Activated naive CD8-positive, alpha-beta T cell treated with anti-CD3 and anti-CD28 coated beads for 36 hours (primary cell): ENCODE results near the gene CSRP3. TPM values are rescaled to one million over a fixed set of nuclear protein-coding genes. Genes with fewer than 3 reads are reported as not detected.

Experiments used
- DNase-seq: peaks from one replicate; pipeline ENCODE4 v3.0.0; 2021
- H3K27ac Mint-ChIP-seq: one replicate; pipeline ENCODE4 v1.8.0; 2022; ENCODE audit warnings: mild to moderate bottlenecking, moderate library complexity, mixed read lengths
- H3K27me3 Mint-ChIP-seq: one replicate; pipeline ENCODE4 v1.8.0; 2022; ENCODE audit warnings: mild to moderate bottlenecking, mixed read lengths
- H3K36me3 Mint-ChIP-seq: one replicate; pipeline ENCODE4 v1.8.0; 2021; ENCODE audit warnings: mild to moderate bottlenecking, mixed read lengths
- H3K4me1 Mint-ChIP-seq: one replicate; pipeline ENCODE4 v1.8.0; 2021; ENCODE audit warnings: mixed read lengths
- H3K4me3 Mint-ChIP-seq: one replicate; pipeline ENCODE4 v1.8.0; 2022; ENCODE audit warnings: mild to moderate bottlenecking, moderate library complexity, mixed read lengths
- H3K9me3 Mint-ChIP-seq: one replicate; pipeline ENCODE4 v1.8.0; 2022; ENCODE audit warnings: mixed read lengths
- total RNA-seq, 2 experiments: library from RNA; stranded (reverse); gene quantifications; one replicate each; pipeline ENCODE4 v1.2.3, GENCODE V29; 2021

The CSRP3 gene
- total RNA-seq, 2 experiments from 2014 or later: not detected

DNA sequence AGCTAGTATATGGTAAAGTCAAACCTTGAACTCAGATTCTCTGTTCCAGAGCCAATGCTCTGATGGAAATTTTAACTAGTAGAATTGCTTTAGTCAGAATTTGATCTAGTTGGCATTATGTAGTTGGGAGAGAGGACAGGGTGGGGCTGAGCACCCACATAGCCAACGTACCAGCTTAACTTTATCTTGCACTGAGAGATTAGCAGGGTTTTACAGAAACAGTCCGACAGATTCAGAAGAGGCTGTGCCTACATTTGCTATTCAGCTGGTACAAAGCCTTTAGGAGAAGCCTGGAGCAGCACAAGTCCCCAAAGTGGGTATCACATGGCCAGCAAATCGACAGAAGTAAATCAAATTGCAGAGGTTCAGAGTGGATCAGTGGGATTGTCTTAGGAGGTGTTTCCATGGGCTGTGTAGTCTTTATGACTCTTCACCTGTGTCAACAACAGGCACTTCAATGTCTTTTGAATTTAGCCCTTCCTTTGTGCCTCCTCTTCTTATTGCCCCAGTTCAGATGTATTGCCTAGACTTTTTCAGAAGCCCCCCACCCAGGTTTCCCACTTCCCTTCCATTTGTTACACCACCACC, 7.3 kb upstream of the CSRP3 start:
- H3K4me3 Mint-ChIP-seq: no peak overlapping the region
- no peaks in the 10 kb centered on the region for H3K9me3 Mint-ChIP-seq
- DNase-seq: no peak
- H3K27me3 Mint-ChIP-seq: peaks cover 3% of the 10 kb centered on the region
- no peaks in the 10 kb centered on the region for H3K36me3 Mint-ChIP-seq
- no peak overlapping the region for H3K27ac Mint-ChIP-seq
- H3K4me1 Mint-ChIP-seq: no peaks in the 10 kb centered on the region

DNA sequence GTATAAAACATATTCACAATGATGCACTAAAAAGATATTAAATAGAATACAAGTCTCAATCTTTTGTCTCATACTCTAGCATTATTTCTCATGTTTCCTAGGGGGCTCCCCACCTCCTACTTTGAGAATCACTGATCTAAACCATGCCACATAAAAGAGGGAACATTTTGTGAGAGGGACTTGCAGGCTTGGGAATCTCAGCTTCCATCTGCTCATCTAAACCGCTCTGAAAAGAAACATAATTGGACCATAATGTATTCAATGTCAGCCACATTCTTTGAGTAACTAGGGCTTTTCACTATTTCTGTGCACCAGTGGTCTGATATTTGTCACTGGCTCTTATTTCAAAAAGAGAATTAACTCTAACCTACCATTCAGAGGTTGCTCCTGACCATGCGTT, 6.4 kb upstream of the CSRP3 start:
- Mint-ChIP-seq H3K27ac (no peak overlapping the region), H3K4me3 (no peak overlapping the region), H3K27me3 (peaks cover 3% of the 10 kb centered on the region), H3K36me3 (no peaks in the 10 kb centered on the region), H3K4me1 (no peaks in the 10 kb centered on the region), H3K9me3 (no peaks in the 10 kb centered on the region)
- no peak for DNase-seq

GRCh38 chr11:19204836-19205235, 3.1 kb upstream of the CSRP3 start:
- no peak for DNase-seq
- Mint-ChIP-seq H3K27ac (no peak overlapping the region), H3K27me3 (peaks cover 9% of the 10 kb centered on the region), H3K9me3 (no peaks in the 10 kb centered on the region), H3K4me3 (no peak overlapping the region), H3K36me3 (no peaks in the 10 kb centered on the region), H3K4me1 (no peaks in the 10 kb centered on the region)

- Mint-ChIP-seq H3K4me1 (no peaks in the 10 kb centered on the region), H3K36me3 (no peaks in the 10 kb centered on the region), H3K4me3 (no peak overlapping the region), H3K27ac (no peak overlapping the region), H3K27me3 (peaks cover 6% of the 10 kb centered on the region), H3K9me3 (no peaks in the 10 kb centered on the region)
- DNase-seq: no peak
These were observed 1.2 kb downstream of the CSRP3 start for GRCh38 chr11:19200410-19201201.

DNA sequence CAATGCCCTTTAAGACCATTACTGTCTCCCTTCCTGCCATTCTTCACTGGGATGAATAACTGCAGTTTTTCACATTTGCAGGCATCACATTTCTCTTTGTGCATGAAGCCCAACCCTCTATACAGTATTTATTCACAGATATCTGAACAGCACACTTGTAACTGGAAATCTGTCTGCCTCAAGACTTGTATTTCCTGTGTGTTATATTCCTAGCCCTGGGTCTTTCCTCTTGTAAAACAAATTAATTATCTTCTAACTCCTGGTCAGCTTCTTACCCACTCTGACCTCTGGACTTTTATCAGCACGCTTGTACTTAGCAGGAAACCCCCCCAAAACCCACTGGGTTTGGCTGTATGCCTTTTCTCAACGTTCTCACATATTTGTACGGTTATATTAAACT, 2.0 kb downstream of the CSRP3 start:
- Mint-ChIP-seq H3K9me3 (no peaks in the 10 kb centered on the region), H3K27ac (no peak overlapping the region), H3K36me3 (no peaks in the 10 kb centered on the region), H3K27me3 (peaks cover 6% of the 10 kb centered on the region), H3K4me3 (no peak overlapping the region), H3K4me1 (no peaks in the 10 kb centered on the region)
- DNase-seq: no peak

- H3K9me3 Mint-ChIP-seq: no peaks in the 10 kb centered on the region
- no peak for DNase-seq
- H3K4me3 Mint-ChIP-seq: no peak overlapping the region
- H3K4me1 Mint-ChIP-seq: no peaks in the 10 kb centered on the region
- peaks cover 6% of the 10 kb centered on the region for H3K27me3 Mint-ChIP-seq
- H3K27ac Mint-ChIP-seq: no peak overlapping the region
- H3K36me3 Mint-ChIP-seq: no peaks in the 10 kb centered on the region
These were observed 2.7 kb downstream of the CSRP3 start for GRCh38 chr11:19199048-19199447.

GRCh38 chr11:19196432-19196831, 5.4 kb downstream of the CSRP3 start:
- DNase-seq: no peak
- H3K27ac Mint-ChIP-seq: no peak overlapping the region
- H3K27me3 Mint-ChIP-seq: peaks cover 6% of the 10 kb centered on the region
- no peaks in the 10 kb centered on the region for H3K9me3 Mint-ChIP-seq
- H3K4me1 Mint-ChIP-seq: no peaks in the 10 kb centered on the region
- no peak overlapping the region for H3K4me3 Mint-ChIP-seq
- no peaks in the 10 kb centered on the region for H3K36me3 Mint-ChIP-seq

- no peak overlapping the region for H3K27ac Mint-ChIP-seq
- no peak overlapping the region for H3K4me3 Mint-ChIP-seq
- H3K27me3 Mint-ChIP-seq: no peaks in the 10 kb centered on the region
- H3K36me3 Mint-ChIP-seq: no peaks in the 10 kb centered on the region
- no peaks in the 10 kb centered on the region for H3K9me3 Mint-ChIP-seq
- H3K4me1 Mint-ChIP-seq: no peaks in the 10 kb centered on the region
- no peak for DNase-seq
These were observed 7.0 kb downstream of the CSRP3 start for GRCh38 chr11:19194620-19195308.

- Mint-ChIP-seq H3K27ac (no peak overlapping the region), H3K9me3 (no peaks in the 10 kb centered on the region), H3K4me1 (no peaks in the 10 kb centered on the region), H3K36me3 (no peaks in the 10 kb centered on the region), H3K4me3 (no peak overlapping the region), H3K27me3 (no peaks in the 10 kb centered on the region)
- DNase-seq: no peak
These were observed 7.9 kb downstream of the CSRP3 start for GRCh38 chr11:19193916-19194315.

DNA sequence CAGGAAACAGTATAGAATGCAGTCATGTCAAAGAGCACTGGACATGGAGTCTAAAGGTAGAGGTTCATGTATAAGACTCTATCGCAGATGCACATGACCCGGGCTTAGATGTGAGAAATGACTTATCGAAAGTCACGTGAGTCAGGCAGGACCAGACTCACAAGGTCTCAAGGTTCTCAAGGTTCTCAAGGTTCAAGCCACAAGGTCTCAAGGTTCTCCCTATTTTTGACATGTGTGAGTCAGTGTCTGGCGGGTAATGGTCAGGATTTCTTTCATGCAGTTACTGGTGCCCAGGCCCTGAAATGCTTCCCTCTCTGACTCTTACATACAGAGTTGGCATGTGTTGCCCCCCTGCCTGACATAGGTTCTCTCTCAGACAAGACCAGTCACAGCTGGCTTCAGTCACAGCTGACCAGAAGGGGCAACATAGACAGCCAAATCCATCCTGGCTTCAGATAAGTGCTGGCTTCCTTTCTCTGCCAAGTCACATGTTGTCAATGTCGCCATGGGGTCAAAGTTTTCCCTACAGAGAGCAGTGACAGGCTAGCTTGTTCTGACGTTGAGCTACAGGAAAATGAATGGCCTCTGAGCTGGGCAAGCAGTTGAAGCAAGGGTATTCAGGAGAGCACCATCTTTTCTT, 10.1 kb downstream of the CSRP3 start:
- Mint-ChIP-seq H3K27me3 (no peaks in the 10 kb centered on the region), H3K27ac (no peak overlapping the region), H3K9me3 (no peaks in the 10 kb centered on the region), H3K4me1 (no peaks in the 10 kb centered on the region), H3K36me3 (no peaks in the 10 kb centered on the region), H3K4me3 (no peak overlapping the region)
- no peak for DNase-seq

GRCh38 chr11:19187833-19188258, 13.9 kb downstream of the CSRP3 start:
- Mint-ChIP-seq H3K9me3 (no peaks in the 10 kb centered on the region), H3K4me3 (no peak overlapping the region), H3K27ac (no peak overlapping the region), H3K36me3 (no peaks in the 10 kb centered on the region), H3K4me1 (no peaks in the 10 kb centered on the region), H3K27me3 (no peaks in the 10 kb centered on the region)
- DNase-seq: no peak

GRCh38 chr11:19187114-19187832, 14.5 kb downstream of the CSRP3 start:
- H3K4me3 Mint-ChIP-seq: no peak overlapping the region
- H3K27me3 Mint-ChIP-seq: no peaks in the 10 kb centered on the region
- no peaks in the 10 kb centered on the region for H3K36me3 Mint-ChIP-seq
- no peaks in the 10 kb centered on the region for H3K9me3 Mint-ChIP-seq
- H3K27ac Mint-ChIP-seq: no peak overlapping the region
- H3K4me1 Mint-ChIP-seq: no peaks in the 10 kb centered on the region
- DNase-seq: no peak

- H3K27ac Mint-ChIP-seq: no peak overlapping the region
- DNase-seq: no peak
- no peaks in the 10 kb centered on the region for H3K36me3 Mint-ChIP-seq
- H3K27me3 Mint-ChIP-seq: no peaks in the 10 kb centered on the region
- H3K4me3 Mint-ChIP-seq: no peak overlapping the region
- H3K4me1 Mint-ChIP-seq: no peaks in the 10 kb centered on the region
- H3K9me3 Mint-ChIP-seq: no peaks in the 10 kb centered on the region
These were observed 16.2 kb downstream of the CSRP3 start for GRCh38 chr11:19185516-19186052.

- no peaks in the 10 kb centered on the region for H3K9me3 Mint-ChIP-seq
- H3K27me3 Mint-ChIP-seq: no peaks in the 10 kb centered on the region
- no peaks in the 10 kb centered on the region for H3K4me1 Mint-ChIP-seq
- H3K27ac Mint-ChIP-seq: no peak overlapping the region
- no peak for DNase-seq
- peaks cover under 1% of the 10 kb centered on the region for H3K36me3 Mint-ChIP-seq
- H3K4me3 Mint-ChIP-seq: no peak overlapping the region
These were observed 16.7 kb downstream of the CSRP3 start for GRCh38 chr11:19185036-19185435.
